Skeletal muscle satellite cell (primary cell): ENCODE data around the gene CNTNAP4.

ENCODE experiments used
- H3K27me3 ChIP-seq: 2 replicates; pipeline ENCODE4 v1.7.0; 2013; ENCODE audit warnings: low read length; ENCODE audit not compliant: control insufficient read depth, insufficient read depth
- H3K36me3 ChIP-seq: 2 replicates; pipeline ENCODE4 v1.7.0; 2013; ENCODE audit warnings: mild to moderate bottlenecking, control low read depth, low read length; ENCODE audit not compliant: insufficient read depth
- H3K4me1 ChIP-seq: 2 replicates; pipeline ENCODE4 v1.7.0; 2013; ENCODE audit warnings: low read length; ENCODE audit not compliant: control insufficient read depth, insufficient read depth
- H3K4me2 ChIP-seq: 2 replicates; pipeline ENCODE4 v1.7.0; 2013; ENCODE audit warnings: mild to moderate bottlenecking, low read length
- H3K4me3 ChIP-seq: 2 replicates; pipeline ENCODE4 v1.7.0; 2013; ENCODE audit warnings: low read length
- H3K9ac ChIP-seq: 2 replicates; pipeline ENCODE4 v1.7.0; 2013; ENCODE audit warnings: mild to moderate bottlenecking, low read depth, low read length, moderate library complexity
- H3K9me3 ChIP-seq: replicated peaks from 2 replicates; pipeline ENCODE4 v1.7.0; 2013; ENCODE audit warnings: mild to moderate bottlenecking, control low read depth, low read length

Gene CNTNAP4

DNA sequence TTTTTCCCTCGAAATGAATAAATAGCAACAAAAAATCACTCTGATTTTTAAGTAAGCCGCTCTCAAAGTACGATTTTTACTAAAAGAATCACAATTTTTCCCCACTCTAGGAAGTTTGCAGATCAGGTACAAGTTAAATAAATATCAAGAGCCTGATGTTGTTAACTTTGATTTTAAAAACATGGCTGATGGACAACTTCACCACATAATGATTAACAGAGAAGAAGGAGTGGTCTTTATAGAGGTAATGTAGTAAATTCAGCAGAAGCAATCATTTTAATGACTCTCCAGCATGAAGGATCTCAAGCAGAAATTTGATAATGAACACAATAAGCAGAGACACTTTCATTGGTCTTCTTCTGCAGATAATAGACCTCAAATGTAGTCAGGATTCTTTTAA, 262.4 kb downstream of the CNTNAP4 start:
- Histone ChIP-seq H3K4me2 (no peak overlapping the region), H3K9ac (no peak overlapping the region), H3K4me3 (no peak overlapping the region), H3K9me3 (peaks cover 4% of the 10 kb centered on the region), H3K36me3 (no peaks in the 10 kb centered on the region), H3K27me3 (no peaks in the 10 kb centered on the region), H3K4me1 (no peaks in the 10 kb centered on the region)

DNA sequence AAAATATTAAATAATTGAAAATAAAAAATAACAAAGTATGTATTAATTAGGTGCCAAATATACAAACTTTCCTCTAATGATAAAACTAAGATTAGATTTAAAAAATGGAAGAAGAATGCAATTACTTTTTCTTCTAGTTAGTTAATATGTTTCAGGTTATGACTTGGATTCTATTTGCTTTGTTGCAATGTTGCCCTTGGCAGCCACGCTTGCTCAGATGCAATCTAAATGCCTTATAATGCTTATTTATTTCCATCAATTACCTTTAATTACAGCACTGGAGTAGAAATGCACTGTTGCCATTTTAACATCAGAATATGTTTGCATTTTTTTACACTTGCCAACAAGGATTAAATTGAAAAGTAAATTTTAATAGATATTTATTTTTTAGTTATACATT, 263.9 kb downstream of the CNTNAP4 start:
- Histone ChIP-seq H3K4me2 (no peak overlapping the region), H3K27me3 (no peaks in the 10 kb centered on the region), H3K36me3 (no peaks in the 10 kb centered on the region), H3K9ac (no peak overlapping the region), H3K9me3 (peaks cover 4% of the 10 kb centered on the region), H3K4me1 (no peaks in the 10 kb centered on the region), H3K4me3 (no peak overlapping the region)

DNA sequence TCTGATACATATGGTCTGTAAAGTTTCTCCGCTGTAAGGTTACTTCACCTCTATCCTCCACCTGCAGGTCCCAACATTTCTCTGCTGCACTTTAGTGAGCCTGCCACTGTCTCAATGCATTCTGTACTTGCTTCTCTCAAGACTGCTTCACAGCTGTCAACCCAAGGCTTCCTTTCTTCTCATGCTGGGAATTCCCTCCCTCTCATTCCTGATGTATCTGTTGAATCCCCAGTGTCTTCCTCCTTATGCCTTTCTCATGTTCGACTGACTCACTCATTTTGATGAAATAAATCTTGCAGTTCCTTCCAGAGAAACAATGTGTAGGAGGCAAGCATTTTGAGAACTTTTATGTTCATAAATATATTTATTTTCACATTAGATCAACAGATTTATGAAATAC, 288.3 kb downstream of the CNTNAP4 start:
- H3K9ac ChIP-seq = no peak overlapping the region
- H3K36me3 ChIP-seq = no peaks in the 10 kb centered on the region
- H3K4me3 ChIP-seq = no peak overlapping the region
- no peaks in the 10 kb centered on the region for H3K27me3 ChIP-seq
- no peaks in the 10 kb centered on the region for H3K4me1 ChIP-seq
- peaks cover 11% of the 10 kb centered on the region for H3K9me3 ChIP-seq
- H3K4me2 ChIP-seq = no peak overlapping the region

DNA sequence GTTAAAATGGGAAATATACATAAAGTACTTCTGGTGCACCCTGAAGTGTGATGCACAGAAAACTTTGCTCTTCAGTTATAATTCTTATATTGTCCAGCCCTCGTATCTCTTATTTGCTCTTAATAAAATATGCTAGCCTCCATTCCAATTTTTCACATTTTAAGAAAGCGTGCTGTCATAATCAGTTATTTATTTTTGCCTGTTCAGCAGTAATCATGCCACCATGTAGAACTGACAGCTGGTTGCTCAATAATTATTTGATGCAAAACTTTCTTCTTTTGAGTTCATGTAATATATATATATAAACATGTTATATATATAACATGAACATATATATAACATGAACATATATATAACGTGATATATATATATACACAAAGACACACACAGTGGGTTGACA, 294.6 kb downstream of the CNTNAP4 start:
- Histone ChIP-seq H3K4me1 (no peaks in the 10 kb centered on the region), H3K4me3 (no peak overlapping the region), H3K4me2 (no peak overlapping the region), H3K27me3 (no peaks in the 10 kb centered on the region), H3K9ac (no peak overlapping the region), H3K9me3 (peaks cover 1% of the 10 kb centered on the region), H3K36me3 (no peaks in the 10 kb centered on the region)

DNA sequence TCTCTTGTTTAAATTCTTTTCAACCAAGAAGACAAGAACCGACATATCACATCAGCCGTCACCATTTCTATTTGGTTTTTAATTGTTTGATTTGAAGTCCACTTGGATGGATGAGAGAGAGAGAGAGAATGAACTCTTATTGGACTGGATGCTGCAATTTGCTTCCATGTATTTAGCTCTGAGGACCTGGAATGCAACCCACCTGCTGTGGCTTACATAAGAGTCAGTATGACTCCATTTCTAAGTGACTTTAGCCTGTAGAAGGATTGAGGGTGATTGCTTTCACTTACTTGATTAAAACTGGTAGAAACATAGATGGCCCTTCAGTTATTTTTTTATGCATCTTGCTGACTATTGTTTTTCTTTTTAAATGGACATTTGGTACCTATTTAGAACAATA, 296.1 kb downstream of the CNTNAP4 start:
- H3K4me1 ChIP-seq = no peaks in the 10 kb centered on the region
- H3K9me3 ChIP-seq = no peaks in the 10 kb centered on the region
- H3K36me3 ChIP-seq = no peaks in the 10 kb centered on the region
- no peak overlapping the region for H3K4me3 ChIP-seq
- H3K9ac ChIP-seq = no peak overlapping the region
- no peak overlapping the region for H3K4me2 ChIP-seq
- H3K27me3 ChIP-seq = no peaks in the 10 kb centered on the region

DNA sequence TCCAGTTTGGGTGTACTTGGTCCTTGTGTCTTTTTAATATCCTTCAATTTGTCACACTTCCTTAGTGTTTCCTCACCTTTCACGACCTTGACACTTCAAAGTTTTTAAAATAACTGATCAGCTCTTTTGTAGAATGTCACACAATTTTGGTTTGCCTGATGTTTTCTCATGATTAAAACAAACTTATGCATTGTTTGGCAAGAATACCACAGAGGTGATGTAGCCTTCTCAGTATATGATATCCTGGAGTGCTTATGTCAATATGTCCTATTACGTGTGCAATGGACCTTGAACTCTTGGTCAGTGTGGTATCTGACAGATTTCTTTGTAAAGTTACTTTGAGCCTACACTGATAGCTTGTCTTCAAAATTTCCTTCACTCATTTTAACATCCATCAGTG, 297.4 kb downstream of the CNTNAP4 start:
- H3K27me3 ChIP-seq = no peaks in the 10 kb centered on the region
- H3K4me1 ChIP-seq = no peaks in the 10 kb centered on the region
- H3K9me3 ChIP-seq = no peaks in the 10 kb centered on the region
- no peak overlapping the region for H3K9ac ChIP-seq
- no peaks in the 10 kb centered on the region for H3K36me3 ChIP-seq
- H3K4me3 ChIP-seq = no peak overlapping the region
- H3K4me2 ChIP-seq = no peak overlapping the region

DNA sequence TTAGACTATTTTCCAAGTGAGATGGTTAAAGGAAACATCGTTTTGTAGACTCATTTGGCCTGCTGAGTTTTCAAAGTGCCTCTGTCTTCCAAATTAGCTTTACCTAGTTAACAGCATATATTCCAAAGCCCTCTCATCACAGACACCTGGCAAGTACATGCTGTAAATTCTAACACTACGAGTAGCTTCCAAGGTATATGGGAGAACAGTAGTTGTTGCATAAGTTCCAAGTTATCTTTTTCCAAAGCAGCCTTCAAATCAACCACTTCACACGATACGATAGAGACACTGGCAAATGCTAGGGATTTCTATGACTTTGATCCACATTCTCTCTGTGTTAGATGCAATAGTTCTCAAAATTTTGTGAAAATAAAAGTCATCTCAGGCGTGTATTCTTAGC, 299.3 kb downstream of the CNTNAP4 start:
- Histone ChIP-seq H3K4me2 (no peak overlapping the region), H3K36me3 (no peaks in the 10 kb centered on the region), H3K27me3 (no peaks in the 10 kb centered on the region), H3K4me1 (no peaks in the 10 kb centered on the region), H3K9ac (no peak overlapping the region), H3K9me3 (no peaks in the 10 kb centered on the region), H3K4me3 (no peak overlapping the region)

DNA sequence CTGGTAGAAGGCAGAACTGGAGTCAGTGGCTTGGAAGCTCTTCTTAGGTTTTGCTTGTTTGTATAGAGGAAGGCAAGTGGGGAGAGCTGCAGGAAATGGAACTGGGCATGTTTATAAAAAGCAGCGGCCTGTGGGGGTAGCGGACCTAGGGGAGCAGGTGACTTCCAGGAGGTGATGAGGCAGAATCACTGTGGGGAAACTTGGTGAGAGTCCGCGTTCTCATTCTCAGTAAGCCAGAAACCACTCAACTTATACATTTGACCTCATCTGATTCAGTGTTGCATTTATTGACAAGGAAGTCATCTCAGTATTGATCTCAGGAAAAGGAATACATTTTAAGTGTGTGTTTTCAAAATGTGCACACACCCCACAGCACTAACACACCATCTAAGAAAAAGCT, 299.8 kb downstream of the CNTNAP4 start:
- H3K9me3 ChIP-seq = no peaks in the 10 kb centered on the region
- no peaks in the 10 kb centered on the region for H3K4me1 ChIP-seq
- H3K27me3 ChIP-seq = no peaks in the 10 kb centered on the region
- no peak overlapping the region for H3K4me2 ChIP-seq
- H3K36me3 ChIP-seq = no peaks in the 10 kb centered on the region
- H3K9ac ChIP-seq = no peak overlapping the region
- no peak overlapping the region for H3K4me3 ChIP-seq

DNA sequence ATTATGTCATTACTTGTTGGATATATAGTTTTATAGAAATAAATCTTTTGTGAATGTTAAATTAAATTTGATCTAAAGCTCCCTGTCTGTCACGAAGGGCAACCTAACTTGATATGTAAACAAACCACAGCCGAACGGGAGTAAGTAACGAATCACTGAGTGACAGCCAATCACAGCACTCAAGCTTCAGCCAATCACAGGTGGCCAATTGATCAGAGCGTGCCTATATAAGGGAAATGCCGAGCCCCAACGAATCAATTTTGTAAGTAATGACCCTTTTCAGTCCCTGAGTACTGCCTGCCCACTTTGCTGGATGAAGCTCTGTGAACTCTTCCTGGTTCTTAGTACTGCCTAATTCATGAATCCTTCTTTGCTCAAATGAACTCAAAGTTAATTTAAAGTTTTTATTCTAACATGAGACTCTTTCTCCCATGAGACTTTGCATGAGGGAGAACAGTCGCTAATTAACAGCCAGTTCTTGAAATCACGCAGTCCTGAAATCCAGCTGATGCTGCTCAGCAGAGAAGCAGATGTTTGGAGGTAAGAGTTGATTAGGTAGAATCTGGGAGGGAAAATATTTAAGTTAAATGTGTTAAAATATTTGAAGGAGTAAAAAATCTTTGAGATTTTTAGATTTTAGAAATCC, 302.2 kb downstream of the CNTNAP4 start:
- H3K9me3 ChIP-seq = no peaks in the 10 kb centered on the region
- H3K4me2 ChIP-seq = no peak overlapping the region
- no peak overlapping the region for H3K4me3 ChIP-seq
- H3K4me1 ChIP-seq = no peaks in the 10 kb centered on the region
- H3K27me3 ChIP-seq = no peaks in the 10 kb centered on the region
- H3K9ac ChIP-seq = no peak overlapping the region
- H3K36me3 ChIP-seq = no peaks in the 10 kb centered on the region

DNA sequence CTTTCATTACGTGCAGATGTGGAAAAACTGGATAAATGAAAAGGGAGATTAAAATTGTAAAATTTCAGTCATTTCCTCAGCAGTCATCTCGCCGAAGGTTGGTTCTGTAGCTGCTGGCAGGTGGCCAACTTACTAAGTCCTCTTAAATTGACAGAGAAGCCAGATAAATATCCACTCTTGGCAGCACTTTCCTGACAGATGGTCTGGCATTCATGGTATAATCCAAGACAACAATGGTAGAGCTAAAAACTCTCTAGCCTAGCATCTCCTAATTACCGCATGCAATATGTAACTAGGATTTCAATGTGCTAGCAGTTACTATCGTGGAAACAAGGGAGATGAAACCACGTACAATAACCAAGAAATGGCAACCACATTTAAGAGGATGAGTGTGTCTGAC, 306.3 kb downstream of the CNTNAP4 start:
- H3K27me3 ChIP-seq = no peaks in the 10 kb centered on the region
- H3K4me2 ChIP-seq = no peak overlapping the region
- no peak overlapping the region for H3K9ac ChIP-seq
- H3K9me3 ChIP-seq = no peaks in the 10 kb centered on the region
- H3K36me3 ChIP-seq = no peaks in the 10 kb centered on the region
- H3K4me3 ChIP-seq = no peak overlapping the region
- no peaks in the 10 kb centered on the region for H3K4me1 ChIP-seq

DNA sequence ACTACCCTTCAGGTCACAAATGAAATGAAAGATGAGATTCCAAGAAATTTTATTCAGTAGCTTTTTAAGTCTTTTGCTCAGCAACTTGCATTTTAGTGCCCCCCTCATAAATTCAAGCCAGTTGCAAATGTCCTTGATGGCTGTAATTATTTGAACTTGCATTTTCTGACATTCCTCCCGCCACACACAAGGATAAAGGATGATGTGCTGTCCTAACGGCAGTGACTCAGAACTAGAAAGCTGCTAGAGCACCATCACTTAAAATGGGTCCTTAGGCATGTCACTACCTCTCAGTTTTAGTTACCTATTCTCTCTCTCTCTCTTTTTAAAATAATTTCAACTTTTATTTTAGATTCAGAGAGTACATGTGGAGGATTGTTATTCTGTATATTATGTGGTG, 306.7 kb downstream of the CNTNAP4 start:
- no peak overlapping the region for H3K4me2 ChIP-seq
- no peaks in the 10 kb centered on the region for H3K27me3 ChIP-seq
- no peak overlapping the region for H3K9ac ChIP-seq
- H3K4me1 ChIP-seq = no peaks in the 10 kb centered on the region
- H3K9me3 ChIP-seq = no peaks in the 10 kb centered on the region
- no peak overlapping the region for H3K4me3 ChIP-seq
- H3K36me3 ChIP-seq = no peaks in the 10 kb centered on the region

DNA sequence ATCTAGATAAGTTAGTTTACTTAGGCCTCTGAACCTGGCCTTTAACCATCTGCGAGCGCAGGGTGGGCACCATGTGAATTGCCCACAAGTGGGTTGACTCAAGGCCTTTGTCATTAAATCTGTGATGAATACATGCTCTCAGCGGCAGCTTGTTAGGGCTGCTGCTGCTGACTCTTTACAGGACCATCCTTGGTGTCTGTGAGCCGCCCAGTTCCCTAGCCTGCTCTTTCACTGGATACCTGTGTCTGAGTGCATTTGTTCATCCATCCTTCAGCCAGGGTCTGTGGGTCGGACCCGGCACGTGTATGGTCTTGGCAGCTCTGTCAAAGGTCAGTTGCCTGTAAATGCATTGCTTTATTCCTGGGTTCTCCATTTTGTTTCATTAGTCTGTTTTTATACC, 321.3 kb downstream of the CNTNAP4 start:
- Histone ChIP-seq H3K9ac (no peak overlapping the region), H3K27me3 (no peaks in the 10 kb centered on the region), H3K4me3 (no peak overlapping the region), H3K4me2 (no peak overlapping the region), H3K4me1 (no peaks in the 10 kb centered on the region), H3K9me3 (peaks cover 6% of the 10 kb centered on the region), H3K36me3 (no peaks in the 10 kb centered on the region)
